Measurements from ENCODE around the gene SCYGR3. TPM values are rescaled to one million over a fixed set of nuclear protein-coding genes. Genes with fewer than 3 reads are reported as not detected.

Gene SCYGR3
- total RNA-seq, 4 donors from 2014 or later = not detected

DNA sequence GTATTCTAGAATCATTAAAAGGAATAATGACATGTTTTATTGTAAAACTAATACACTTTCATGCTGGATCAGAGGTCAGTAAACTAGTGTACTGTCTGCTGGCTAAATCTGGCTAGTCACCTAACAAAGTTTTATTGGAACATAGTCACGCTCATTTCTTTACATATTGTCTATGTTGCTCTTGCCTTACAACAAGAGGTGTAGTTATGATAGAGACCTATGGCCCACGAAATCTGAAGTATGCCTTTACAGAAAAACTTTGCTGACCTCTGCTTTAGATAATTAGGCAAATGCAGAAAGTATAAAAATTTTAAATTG lies 45.8 kb downstream of the SCYGR3 start:
- TF ChIP-seq POLR2A (IDR thresholded peaks at IDR 0.05; ENCODE audit: low read depth) (no peak), EP300 (IDR thresholded peaks at IDR 0.05) (no peak), POLR2AphosphoS5 (IDR thresholded peaks at IDR 0.05) (no peak)
- TF ChIP-seq, protein P1, sequence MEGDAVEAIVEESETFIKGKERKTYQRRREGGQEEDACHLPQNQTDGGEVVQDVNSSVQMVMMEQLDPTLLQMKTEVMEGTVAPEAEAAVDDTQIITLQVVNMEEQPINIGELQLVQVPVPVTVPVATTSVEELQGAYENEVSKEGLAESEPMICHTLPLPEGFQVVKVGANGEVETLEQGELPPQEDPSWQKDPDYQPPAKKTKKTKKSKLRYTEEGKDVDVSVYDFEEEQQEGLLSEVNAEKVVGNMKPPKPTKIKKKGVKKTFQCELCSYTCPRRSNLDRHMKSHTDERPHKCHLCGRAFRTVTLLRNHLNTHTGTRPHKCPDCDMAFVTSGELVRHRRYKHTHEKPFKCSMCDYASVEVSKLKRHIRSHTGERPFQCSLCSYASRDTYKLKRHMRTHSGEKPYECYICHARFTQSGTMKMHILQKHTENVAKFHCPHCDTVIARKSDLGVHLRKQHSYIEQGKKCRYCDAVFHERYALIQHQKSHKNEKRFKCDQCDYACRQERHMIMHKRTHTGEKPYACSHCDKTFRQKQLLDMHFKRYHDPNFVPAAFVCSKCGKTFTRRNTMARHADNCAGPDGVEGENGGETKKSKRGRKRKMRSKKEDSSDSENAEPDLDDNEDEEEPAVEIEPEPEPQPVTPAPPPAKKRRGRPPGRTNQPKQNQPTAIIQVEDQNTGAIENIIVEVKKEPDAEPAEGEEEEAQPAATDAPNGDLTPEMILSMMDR (IDR thresholded peaks at IDR 0.05) = no peak
- WGBS = 96% methylated on average over 2 of the region's 2 CpGs
- peaks cover 0 to 3% (median 0%) of the 10 kb centered on the region in 4 donors for H3K36me3 ChIP-seq
- no peak overlapping the region for H3K4me3 ChIP-seq
- H3K27me3 ChIP-seq = no peaks in the 10 kb centered on the region
- H3K27ac ChIP-seq (replicated peaks in 1 of 4) = no peak overlapping the region
- H3K4me1 ChIP-seq = no peaks in the 10 kb centered on the region
- H3K9me3 ChIP-seq = no peaks in the 10 kb centered on the region
- no peak for DNase-seq (ENCODE audit: extremely low spot score)
- intact Hi-C loops (cut with DNase I) = no loop called here

GRCh38 chr2:227566012-227566411 lies 48.6 kb downstream of the SCYGR3 start:
- no peak for TF ChIP-seq EP300 (IDR thresholded peaks at IDR 0.05)
- TF ChIP-seq POLR2A (IDR thresholded peaks at IDR 0.05; ENCODE audit: low read depth) = no peak
- TF ChIP-seq, protein P1 (IDR thresholded peaks at IDR 0.05) = no peak
- TF ChIP-seq POLR2AphosphoS5 (IDR thresholded peaks at IDR 0.05) = no peak
- DNase-seq (ENCODE audit: extremely low spot score) = no peak
- 67% methylated on average over 3 of the region's 3 CpGs for WGBS
- no peaks in the 10 kb centered on the region for H3K9me3 ChIP-seq
- H3K27ac ChIP-seq (replicated peaks in 1 of 4) = no peak overlapping the region
- intact Hi-C loops (cut with DNase I) = no loop called here
- no peaks in the 10 kb centered on the region for H3K27me3 ChIP-seq
- H3K36me3 ChIP-seq = peaks cover 0 to 3% (median 0%) of the 10 kb centered on the region in 4 donors
- H3K4me1 ChIP-seq = no peaks in the 10 kb centered on the region
- no peak overlapping the region for H3K4me3 ChIP-seq

DNA sequence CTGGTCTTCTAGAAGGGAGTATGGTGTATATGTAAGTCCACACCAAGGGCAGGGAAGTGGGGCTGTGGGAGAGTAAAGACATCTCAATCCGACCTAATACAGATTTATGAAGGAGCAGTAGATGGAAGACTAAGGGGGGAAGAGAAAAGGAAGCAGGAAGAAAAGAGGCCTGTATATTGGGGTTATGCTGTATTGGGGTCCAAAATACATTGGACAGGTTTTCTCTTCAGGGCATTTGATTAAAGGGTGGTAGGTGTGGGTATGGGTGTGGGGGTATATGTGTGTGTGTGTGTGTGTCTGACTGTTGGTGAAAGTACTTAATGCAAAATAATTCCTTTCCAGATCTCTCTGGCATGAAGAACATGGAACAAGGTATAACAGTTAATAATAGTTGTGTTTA lies 49.6 kb downstream of the SCYGR3 start:
- TF ChIP-seq EP300 (IDR thresholded peaks at IDR 0.05) (no peak), POLR2AphosphoS5 (IDR thresholded peaks at IDR 0.05) (no peak), POLR2A (IDR thresholded peaks at IDR 0.05; ENCODE audit: low read depth) (no peak)
- TF ChIP-seq, protein P1 (IDR thresholded peaks at IDR 0.05) = no peak
- H3K4me1 ChIP-seq = no peaks in the 10 kb centered on the region
- no peak for DNase-seq (ENCODE audit: extremely low spot score)
- H3K4me3 ChIP-seq = no peak overlapping the region
- intact Hi-C loops (cut with DNase I) = no loop called here
- 85% methylated on average over 1 of the region's 1 CpG for WGBS
- H3K36me3 ChIP-seq = peaks cover 0 to 3% (median 0%) of the 10 kb centered on the region in 4 donors
- H3K27ac ChIP-seq (replicated peaks in 1 of 4) = no peak overlapping the region
- H3K27me3 ChIP-seq = no peaks in the 10 kb centered on the region
- no peaks in the 10 kb centered on the region for H3K9me3 ChIP-seq

Other genes starting within 250 kb of the SCYGR3 start
- gene TM4SF20, start 235.5 kb downstream of the SCYGR3 start, total RNA-seq = not detected
- gene SCYGR1, start 226.9 kb downstream of the SCYGR3 start, total RNA-seq = not detected
- 10 to 100 TPM; 27.4 to 73.4 (median 52.7) TPM for gene AGFG1, start 142.7 kb downstream of the SCYGR3 start, total RNA-seq
- not detected for gene SCYGR2, start 15.9 kb downstream of the SCYGR3 start, total RNA-seq
- not detected for gene SCYGR4, start 2.7 kb upstream of the SCYGR3 start, total RNA-seq
- gene SCYGR5, start 52.0 kb upstream of the SCYGR3 start, total RNA-seq = not detected
- gene SLC19A3, start 103.2 kb upstream of the SCYGR3 start, total RNA-seq = 1 to 10 TPM in 1 of 4 donors, under 1 TPM in 3; 0.40 to 1.5 (median 0.69) TPM
- gene SCYGR6, start 109.9 kb upstream of the SCYGR3 start, total RNA-seq = not detected
- not detected for gene SCYGR7, start 113.5 kb upstream of the SCYGR3 start, total RNA-seq
- not detected for gene SCYGR8, start 131.1 kb upstream of the SCYGR3 start, total RNA-seq
- gene CCL20, start 199.0 kb upstream of the SCYGR3 start, total RNA-seq = 1 to 10 TPM in 1 of 4 donors, not detected in 3; 3.5 TPM